ENCODE results near the gene PCMTD2.

Gene PCMTD2

GRCh38 chr20:64229507-64230061 lies 26.0 kb upstream of the PCMTD2 start:
- no peak overlapping the region for H3K4me3 ChIP-seq (ENCODE audit: low read depth, low read length, poor library complexity, severe bottlenecking)
- no peak overlapping the region for H3K9ac ChIP-seq (ENCODE audit: low read length)
- no peaks in the 10 kb centered on the region for H3F3A ChIP-seq (ENCODE audit: insufficient read depth, low read length)
- H3K27me3 ChIP-seq (ENCODE audit: insufficient read depth, low read length), result peaks cover 7% of the 10 kb centered on the region; the same call in 1 of the 2 replicates
- no peak overlapping the region for H2AFZ ChIP-seq (ENCODE audit: low read length)
- TF ChIP-seq CTCF (IDR thresholded peaks at IDR 0.05; ENCODE audit: low read length), result no peak
- no peak for TF ChIP-seq EZH2 (IDR thresholded peaks at IDR 0.05; ENCODE audit: borderline replicate concordance, low read length)
- H3K36me3 ChIP-seq (ENCODE audit: insufficient read depth, low read length), result no peaks in the 10 kb centered on the region
- H3K4me2 ChIP-seq (ENCODE audit: low read length), result no peak overlapping the region
- no peaks in the 10 kb centered on the region for H3K9me2 ChIP-seq (ENCODE audit: low read depth, low read length)
- no peaks in the 10 kb centered on the region for H3K79me2 ChIP-seq (ENCODE audit: insufficient read depth, low read length)
- H3K4me1 ChIP-seq (ENCODE audit: insufficient read depth, low read length, severe bottlenecking), result no peaks in the 10 kb centered on the region
- no peak overlapping the region for H3K27ac ChIP-seq (ENCODE audit: low read depth, low read length, poor library complexity, severe bottlenecking)
- no peaks in the 10 kb centered on the region for H4K20me1 ChIP-seq (ENCODE audit: insufficient read depth, low read length)
- H3K9me3 ChIP-seq (ENCODE audit: low read length), result no peaks in the 10 kb centered on the region

GRCh38 chr20:64230461-64231145 lies 24.9 kb upstream of the PCMTD2 start:
- H4K20me1 ChIP-seq (ENCODE audit: insufficient read depth, low read length), result no peaks in the 10 kb centered on the region
- no peaks in the 10 kb centered on the region for H3F3A ChIP-seq (ENCODE audit: insufficient read depth, low read length)
- no peaks in the 10 kb centered on the region for H3K9me3 ChIP-seq (ENCODE audit: low read length)
- H3K4me1 ChIP-seq (ENCODE audit: insufficient read depth, low read length, severe bottlenecking), result no peaks in the 10 kb centered on the region
- H3K36me3 ChIP-seq (ENCODE audit: insufficient read depth, low read length), result no peaks in the 10 kb centered on the region
- TF ChIP-seq EZH2 (IDR thresholded peaks at IDR 0.05; ENCODE audit: borderline replicate concordance, low read length) (no peak), CTCF (IDR thresholded peaks at IDR 0.05; ENCODE audit: low read length) (no peak)
- H3K79me2 ChIP-seq (ENCODE audit: insufficient read depth, low read length), result no peaks in the 10 kb centered on the region
- no peak overlapping the region for H2AFZ ChIP-seq (ENCODE audit: low read length)
- H3K27ac ChIP-seq (ENCODE audit: low read depth, low read length, poor library complexity, severe bottlenecking), result no peak overlapping the region
- H3K9me2 ChIP-seq (ENCODE audit: low read depth, low read length), result no peaks in the 10 kb centered on the region
- H3K9ac ChIP-seq (ENCODE audit: low read length), result no peak overlapping the region
- no peak overlapping the region for H3K4me3 ChIP-seq (ENCODE audit: low read depth, low read length, poor library complexity, severe bottlenecking)
- H3K4me2 ChIP-seq (ENCODE audit: low read length), result no peak overlapping the region
- peaks cover 7% of the 10 kb centered on the region; the same call in 1 of the 2 replicates for H3K27me3 ChIP-seq (ENCODE audit: insufficient read depth, low read length)

GRCh38 chr20:64231621-64232550 lies 23.7 kb upstream of the PCMTD2 start:
- Histone ChIP-seq H2AFZ (ENCODE audit: low read length) (no peak overlapping the region), H3K9me2 (ENCODE audit: low read depth, low read length) (no peaks in the 10 kb centered on the region), H3K27ac (ENCODE audit: low read depth, low read length, poor library complexity, severe bottlenecking) (no peak overlapping the region), H3K9ac (ENCODE audit: low read length) (no peak overlapping the region), H3K4me1 (ENCODE audit: insufficient read depth, low read length, severe bottlenecking) (no peaks in the 10 kb centered on the region), H3K4me3 (ENCODE audit: low read depth, low read length, poor library complexity, severe bottlenecking) (no peak overlapping the region), H3K4me2 (ENCODE audit: low read length) (no peak overlapping the region), H3K36me3 (ENCODE audit: insufficient read depth, low read length) (no peaks in the 10 kb centered on the region), H3F3A (ENCODE audit: insufficient read depth, low read length) (no peaks in the 10 kb centered on the region), H3K79me2 (ENCODE audit: insufficient read depth, low read length) (no peaks in the 10 kb centered on the region), H4K20me1 (ENCODE audit: insufficient read depth, low read length) (no peaks in the 10 kb centered on the region), H3K9me3 (ENCODE audit: low read length) (no peaks in the 10 kb centered on the region), H3K27me3 (ENCODE audit: insufficient read depth, low read length) (peaks cover 4% of the 10 kb centered on the region; the same call in 1 of the 2 replicates)
- TF ChIP-seq CTCF (IDR thresholded peaks at IDR 0.05; ENCODE audit: low read length) (no peak), EZH2 (IDR thresholded peaks at IDR 0.05; ENCODE audit: borderline replicate concordance, low read length) (no peak)
